Neuronal stem cell (in vitro differentiated cells): ENCODE results near the gene OSGIN1.

ENCODE experiments used
- DNase-seq: peaks from one replicate; pipeline ENCODE4 v3.0.0-alpha.2; 2013; ENCODE audit warnings: low spot score
- H2AFZ ChIP-seq: one replicate; pipeline ENCODE4 v1.6.1; 2013; ENCODE audit warnings: mild to moderate bottlenecking, low read length, inconsistent platforms
- H2AK5ac ChIP-seq: 2 replicates; pipeline ENCODE4 v1.6.1; 2013; ENCODE audit warnings: low read depth, mild to moderate bottlenecking, inconsistent platforms, low read length, moderate library complexity, mixed read lengths
- H2BK120ac ChIP-seq: 2 replicates; pipeline ENCODE4 v1.6.1; 2013; ENCODE audit warnings: low read depth, mild to moderate bottlenecking, inconsistent platforms, low read length, moderate library complexity, mixed read lengths
- H2BK12ac ChIP-seq: one replicate; pipeline ENCODE4 v1.6.1; 2013; ENCODE audit warnings: low read length, inconsistent platforms
- H2BK15ac ChIP-seq: 2 replicates; pipeline ENCODE4 v1.6.1; 2013; ENCODE audit warnings: mild to moderate bottlenecking, low read length, inconsistent platforms, mixed read lengths
- H2BK5ac ChIP-seq: one replicate; pipeline ENCODE4 v1.6.1; 2013; ENCODE audit warnings: inconsistent platforms, mild to moderate bottlenecking, low read length, moderate library complexity
- H3K14ac ChIP-seq: one replicate; pipeline ENCODE4 v1.6.1; 2013; ENCODE audit warnings: low read length, inconsistent platforms
- H3K18ac ChIP-seq: 2 replicates; pipeline ENCODE4 v1.6.1; 2013; ENCODE audit warnings: low read length, inconsistent platforms
- H3K23ac ChIP-seq: 2 replicates; pipeline ENCODE4 v1.6.1; 2013; ENCODE audit warnings: low read depth, mild to moderate bottlenecking, mixed read lengths, low read length, inconsistent platforms; ENCODE audit not compliant: poor library complexity
- H3K27ac ChIP-seq: replicated peaks from 3 replicates; pipeline ENCODE4 v1.5.1; 2013; ENCODE audit warnings: low read length, inconsistent platforms
- H3K27me3 ChIP-seq, 3 experiments: 2 replicates each; pipeline ENCODE4 v1.6.1; 2013; ENCODE audit warnings: low read length in 3 of 3, mild to moderate bottlenecking in 2 of 3, inconsistent platforms in 1 of 3, low read depth in 1 of 3, mixed read lengths in 1 of 3, moderate library complexity in 1 of 3; ENCODE audit not compliant: control insufficient read depth in 3 of 3, insufficient read depth in 3 of 3
- H3K36me3 ChIP-seq, 2 donors: replicated peaks in 1 of 2; 2 replicates each; pipeline ENCODE4 v1.6.1; 2013; ENCODE audit warnings: low read length in 2 of 2; ENCODE audit not compliant: control insufficient read depth in 2 of 2, insufficient read depth in 2 of 2
- H3K4ac ChIP-seq: 2 replicates; pipeline ENCODE4 v1.6.1; 2013; ENCODE audit warnings: inconsistent platforms, mild to moderate bottlenecking, low read length, moderate library complexity
- H3K4me1 ChIP-seq, 2 donors: 1 replicate in 1 of 2; 2 replicates in 1 of 2; pipeline ENCODE4 v1.6.1; 2013; ENCODE audit warnings: low read length in 2 of 2, low read depth in 1 of 2; ENCODE audit not compliant: control insufficient read depth in 2 of 2, insufficient read depth in 1 of 2
- H3K4me2 ChIP-seq: one replicate; pipeline ENCODE4 v1.6.1; 2013; ENCODE audit warnings: mild to moderate bottlenecking, low read length, inconsistent platforms; ENCODE audit not compliant: insufficient read depth, poor library complexity, severe bottlenecking
- H3K4me3 ChIP-seq, 2 donors: 2 replicates each; pipeline ENCODE4 v1.5.1; 2013; ENCODE audit warnings: low read length in 2 of 2, mild to moderate bottlenecking in 2 of 2, inconsistent platforms in 1 of 2, moderate library complexity in 1 of 2
- H3K79me1 ChIP-seq: one replicate; pipeline ENCODE4 v1.6.1; 2013; ENCODE audit warnings: low read depth, mild to moderate bottlenecking, inconsistent platforms, low read length, moderate library complexity
- H3K9ac ChIP-seq: one replicate; pipeline ENCODE4 v1.6.1; 2013; ENCODE audit warnings: mild to moderate bottlenecking, low read depth, low read length, inconsistent platforms; ENCODE audit not compliant: poor library complexity
- H3K9me3 ChIP-seq, 2 donors: replicated peaks in 1 of 2; 2 replicates each; pipeline versions ENCODE3 to v1.6.1; 2013; ENCODE audit warnings: low read length in 2 of 2, mild to moderate bottlenecking in 2 of 2, inconsistent platforms in 1 of 2, low read depth in 1 of 2, mixed read lengths in 1 of 2, moderate library complexity in 1 of 2; ENCODE audit not compliant: control insufficient read depth in 2 of 2, insufficient read depth in 1 of 2
- H4K8ac ChIP-seq: one replicate; pipeline ENCODE4 v1.6.1; 2013; ENCODE audit warnings: low read depth, mild to moderate bottlenecking, inconsistent platforms, low read length, moderate library complexity
- H4K91ac ChIP-seq: one replicate; pipeline ENCODE4 v1.6.1; 2013; ENCODE audit warnings: low read length, low read depth, mild to moderate bottlenecking, inconsistent platforms; ENCODE audit not compliant: poor library complexity
- WGBS, 2 donors: extraction: QIAGEN DNeasy Blood & Tissue Kit; methylation state at CpG; one replicate each; pipeline ENCODE4 v1.1.7; 2013; ENCODE audit warnings: missing lambda C conversion rate in 2 of 2, mixed read lengths in 1 of 2; ENCODE audit not compliant: insufficient read length in 2 of 2, insufficient replicate concordance in 1 of 2; ENCODE audit errors: extremely low coverage in 2 of 2; 5-methylcytosine and 5-hydroxymethylcytosine counted together

Gene OSGIN1

GRCh38 chr16:83957296-83957855 is 4.3 kb downstream of the OSGIN1 start:
- Histone ChIP-seq H3K4me3 (no peak overlapping the region), H2BK15ac (peak overlapping the region; percentile 73), H2BK12ac (no peak overlapping the region), H3K36me3 (no peaks in the 10 kb centered on the region), H2AK5ac (peak overlapping the region; percentile 48), H3K4ac (peak overlapping the region; percentile 39), H3K79me1 (no peaks in the 10 kb centered on the region), H2BK120ac (no peak overlapping the region), H3K9ac (no peak overlapping the region), H3K23ac (no peak overlapping the region), H3K14ac (no peak overlapping the region), H4K8ac (peak overlapping the region; percentile 85), H3K18ac (no peak overlapping the region), H3K9me3 (no peaks in the 10 kb centered on the region), H3K27me3 (peaks cover 0 to 5% (median 0%) of the 10 kb centered on the region in 3 experiments), H2AFZ (no peak overlapping the region), H3K4me1 (peaks cover 11 to 22% of the 10 kb centered on the region in 2 donors), H4K91ac (no peak overlapping the region), H2BK5ac (no peak overlapping the region), H3K27ac (no peak overlapping the region), H3K4me2 (no peak overlapping the region)
- WGBS, 2 donors, result no CpG with 5 or more reads among the region's 14 CpGs
- DNase-seq, result no peak

- no CpG with 5 or more reads among the region's 21 CpGs for WGBS, 2 donors
These were observed 5.3 kb downstream of the OSGIN1 start for GRCh38 chr16:83958137-83958845.

GRCh38 chr16:83958846-83959565 is 6.0 kb downstream of the OSGIN1 start:
- no peak for DNase-seq
- H3K4me3 ChIP-seq, result no peak overlapping the region
- H3K4ac ChIP-seq, result no peak overlapping the region
- H2AK5ac ChIP-seq, result no peak overlapping the region
- no peak overlapping the region for H4K91ac ChIP-seq
- no peak overlapping the region for H3K27ac ChIP-seq
- no peak overlapping the region for H3K9ac ChIP-seq
- H4K8ac ChIP-seq, result no peak overlapping the region
- no peak overlapping the region for H3K14ac ChIP-seq
- no peak overlapping the region for H3K18ac ChIP-seq
- no peak overlapping the region for H2BK120ac ChIP-seq
- no CpG with 5 or more reads among the region's 21 CpGs for WGBS, 2 donors
- H2BK15ac ChIP-seq, result no peak overlapping the region
- H3K23ac ChIP-seq, result no peak overlapping the region
- H3K27me3 ChIP-seq, result peaks cover 0 to 3% (median 0%) of the 10 kb centered on the region in 3 experiments
- peaks cover 6 to 7% of the 10 kb centered on the region in 2 donors for H3K4me1 ChIP-seq
- H3K4me2 ChIP-seq, result no peak overlapping the region
- H2AFZ ChIP-seq, result no peak overlapping the region
- H3K79me1 ChIP-seq, result no peaks in the 10 kb centered on the region
- H2BK5ac ChIP-seq, result no peak overlapping the region
- no peaks in the 10 kb centered on the region for H3K36me3 ChIP-seq
- H2BK12ac ChIP-seq, result no peak overlapping the region
- H3K9me3 ChIP-seq, result no peaks in the 10 kb centered on the region

More at GRCh38 chr16:83958137-83958845, 5.3 kb downstream of the OSGIN1 start:
- Histone ChIP-seq H3K4ac (no peak overlapping the region), H3K18ac (no peak overlapping the region), H3K4me3 (no peak overlapping the region), H3K4me1 (peaks cover 9 to 14% of the 10 kb centered on the region in 2 donors), H2BK12ac (no peak overlapping the region), H3K14ac (no peak overlapping the region), H3K27ac (no peak overlapping the region), H2BK15ac (no peak overlapping the region), H3K36me3 (no peaks in the 10 kb centered on the region), H2AFZ (no peak overlapping the region), H3K27me3 (peaks cover 0 to 3% (median 0%) of the 10 kb centered on the region in 3 experiments), H3K23ac (no peak overlapping the region), H4K8ac (no peak overlapping the region), H3K9me3 (no peaks in the 10 kb centered on the region), H3K79me1 (no peaks in the 10 kb centered on the region), H4K91ac (no peak overlapping the region), H2AK5ac (no peak overlapping the region), H2BK120ac (no peak overlapping the region), H2BK5ac (no peak overlapping the region), H3K4me2 (no peak overlapping the region), H3K9ac (no peak overlapping the region)
- no peak for DNase-seq
